Vagina (tissue), 2 donors: ENCODE data around the gene TBX18. TPM values are rescaled to one million over a fixed set of nuclear protein-coding genes. Genes with fewer than 3 reads are reported as not detected.

ENCODE experiments used
- DNase-seq, 2 donors: peaks; one replicate each; pipeline ENCODE4 v3.0.0-alpha.2; 2017; ENCODE audit errors: extremely low spot score in 2 of 2
- H3K27ac ChIP-seq: fragments of 200-600 bp; sonication (generic); one replicate; pipeline ENCODE4 v1.5.1; 2019
- H3K27me3 ChIP-seq: fragments of 200-600 bp; sonication (generic); one replicate; pipeline ENCODE4 v1.5.1; 2019
- H3K36me3 ChIP-seq, 2 donors: fragments of 200-600 bp; sonication (generic); one replicate each; pipeline ENCODE4 v1.5.1; 2017 to 2019
- H3K4me1 ChIP-seq: fragments of 200-600 bp; sonication (generic); one replicate; pipeline ENCODE4 v1.5.1; 2019
- H3K4me3 ChIP-seq, 2 donors: fragments of 200-600 bp; sonication (generic); 1 replicate in 1 of 2; 2 replicates in 1 of 2; pipeline ENCODE4 v1.5.1; 2016 to 2019
- H3K9me3 ChIP-seq: fragments of 200-600 bp; sonication (generic); one replicate; pipeline ENCODE4 v1.5.1; 2019
- POLR2A ChIP-seq, 2 donors: fragments of 450-650 bp; IDR thresholded peaks; one replicate each; pipeline ENCODE4 v1.6.1; 2017; ENCODE audit warnings: antibody characterized with exemption in 2 of 2, mild to moderate bottlenecking in 2 of 2, moderate library complexity in 2 of 2
- POLR2AphosphoS5 ChIP-seq, 2 donors: sonication (generic); formaldehyde crosslinking; IDR thresholded peaks; one replicate each; pipeline ENCODE4 v1.9.0; 2017; ENCODE audit warnings: antibody characterized with exemption in 2 of 2, mild to moderate bottlenecking in 2 of 2, low read depth in 1 of 2; ENCODE audit not compliant: insufficient read depth in 1 of 2
- intact Hi-C: fragments of 100-400 bp; cut with DNase I; formaldehyde crosslinking; loops from one replicate; pipeline ENCODE4 v1.15.1; 2023
- total RNA-seq: library from RNA; depleted of rRNA; stranded (reverse); fragments of >200 nt; gene quantifications from one replicate; pipeline ENCODE4 v1.2.3, GENCODE V29; 2016
- TF ChIP-seq, protein P1 (sequence below), 3 experiments: fragments of 450-650 bp in 2 of 3; fragments of 200-600 bp in 1 of 3; sonication (generic) in 1 of 3; IDR thresholded peaks; one replicate each; pipeline ENCODE4 v1.5.1; 2017 to 2019; ENCODE audit warnings: antibody characterized with exemption in 3 of 3, mild to moderate bottlenecking in 2 of 3, moderate library complexity in 2 of 3

TBX18 gene
- total RNA-seq, 1 donor from 2014 or later, result 9.8 TPM

DNA sequence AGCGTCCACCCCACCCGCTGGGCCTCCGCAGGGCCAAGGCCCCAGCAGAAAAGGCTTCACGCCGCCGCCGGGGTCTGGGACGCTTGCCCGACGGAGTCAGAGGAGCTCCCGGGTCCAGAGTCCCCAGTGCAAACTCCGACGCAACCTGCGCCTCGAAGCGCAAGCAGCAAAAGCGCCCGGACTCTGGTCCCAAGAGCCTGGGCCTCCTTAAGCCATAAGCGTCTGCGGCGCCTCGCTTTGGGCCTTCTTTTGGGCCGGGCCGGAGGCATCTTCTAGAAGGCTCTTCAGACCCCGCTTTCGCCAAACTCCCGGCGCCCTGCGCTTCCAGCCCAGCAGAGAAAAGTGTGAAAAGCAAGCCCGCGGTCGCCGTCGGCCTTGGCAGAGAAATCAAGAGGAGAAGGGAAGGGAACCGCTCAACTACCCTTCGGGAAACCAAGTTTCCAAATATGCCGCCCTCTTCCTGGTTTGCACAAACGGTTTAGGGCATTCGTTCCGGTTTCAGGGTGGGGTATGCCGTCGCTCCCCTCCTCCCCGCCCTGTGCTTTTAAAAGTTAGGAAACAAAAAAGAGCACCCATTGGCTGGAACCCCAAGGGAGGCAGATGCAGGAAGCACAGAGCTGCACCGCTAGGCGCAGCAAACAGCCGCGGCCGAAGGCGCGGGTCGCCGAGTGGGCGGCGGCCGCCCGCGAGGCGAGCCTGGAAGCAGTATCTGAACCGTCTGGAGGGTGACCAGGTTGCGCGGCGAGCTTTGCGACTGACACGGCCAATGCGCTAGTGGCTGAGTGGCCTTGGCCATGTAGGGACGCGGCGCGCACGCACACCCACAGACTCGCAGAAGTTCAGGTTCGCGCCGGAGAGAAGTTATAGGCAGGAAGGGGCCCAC lies 1.2 kb downstream of the TBX18 start:
- intact Hi-C loops, result loop anchor here (10.0 kb wide), 1 partner anchor 702 kb away; no protein-coding TSS in a partner anchor
- Histone ChIP-seq H3K4me1 (peaks cover 9% of the 10 kb centered on the region), H3K36me3 (no peaks in the 10 kb centered on the region), H3K9me3 (no peaks in the 10 kb centered on the region), H3K27me3 (peaks cover 19% of the 10 kb centered on the region), H3K4me3 (peak overlapping the region; percentile 47 to 55), H3K27ac (peak overlapping the region; percentile 78)
- no peak for DNase-seq
- no peak for TF ChIP-seq POLR2A (IDR thresholded peaks at IDR 0.05)
- TF ChIP-seq POLR2AphosphoS5 (IDR thresholded peaks at IDR 0.05; ENCODE audit: insufficient read depth in 1 of 2, low read depth in 1 of 2), result peak in 1 of 2 donors; percentile 75

DNA sequence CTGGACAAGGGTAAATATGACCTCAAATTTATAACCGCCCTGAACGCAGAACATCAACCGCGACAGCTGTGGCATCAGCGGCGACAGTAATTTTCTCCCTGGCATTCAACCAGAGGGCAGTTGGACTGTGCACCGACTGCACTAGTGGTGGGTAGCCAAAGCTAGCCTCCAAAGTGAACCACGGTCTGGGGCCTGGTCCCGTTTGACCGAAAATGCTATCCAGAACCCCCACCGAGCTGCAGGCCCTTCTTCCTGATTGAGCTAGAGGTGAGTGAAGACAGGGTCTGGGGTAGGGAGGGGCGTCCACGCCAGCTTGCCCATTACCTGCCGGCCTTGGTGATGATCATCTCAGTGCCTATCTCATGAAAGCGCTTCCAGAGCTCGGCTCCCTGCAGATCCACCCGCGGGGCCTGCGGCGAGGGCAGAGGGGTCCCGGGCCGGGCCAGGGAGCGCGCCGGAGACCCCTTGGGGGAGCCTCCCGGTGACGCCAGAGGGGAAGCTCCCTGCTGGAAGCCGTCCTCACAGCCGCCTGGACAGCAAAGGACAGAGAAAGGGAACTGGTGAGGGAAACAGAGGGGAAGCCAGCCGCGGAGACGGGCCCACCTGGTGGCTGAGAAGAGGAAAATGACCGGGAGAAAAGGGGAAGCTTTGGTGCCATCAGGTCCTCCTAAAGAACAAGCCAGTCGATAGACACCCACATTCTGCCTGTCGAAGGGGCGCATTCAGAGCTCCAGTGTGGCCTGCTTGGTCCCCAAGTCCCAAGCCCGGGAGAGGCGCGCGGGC lies 2.0 kb downstream of the TBX18 start:
- H3K4me3 ChIP-seq, result peak overlapping the region; percentile 47 to 55
- DNase-seq, result no peak
- peaks cover 18% of the 10 kb centered on the region for H3K27me3 ChIP-seq
- peaks cover 9% of the 10 kb centered on the region for H3K4me1 ChIP-seq
- TF ChIP-seq POLR2AphosphoS5 (IDR thresholded peaks at IDR 0.05; ENCODE audit: insufficient read depth in 1 of 2, low read depth in 1 of 2) (peak in 1 of 2 donors; percentile 6), POLR2A (IDR thresholded peaks at IDR 0.05) (no peak)
- TF ChIP-seq, protein P1, sequence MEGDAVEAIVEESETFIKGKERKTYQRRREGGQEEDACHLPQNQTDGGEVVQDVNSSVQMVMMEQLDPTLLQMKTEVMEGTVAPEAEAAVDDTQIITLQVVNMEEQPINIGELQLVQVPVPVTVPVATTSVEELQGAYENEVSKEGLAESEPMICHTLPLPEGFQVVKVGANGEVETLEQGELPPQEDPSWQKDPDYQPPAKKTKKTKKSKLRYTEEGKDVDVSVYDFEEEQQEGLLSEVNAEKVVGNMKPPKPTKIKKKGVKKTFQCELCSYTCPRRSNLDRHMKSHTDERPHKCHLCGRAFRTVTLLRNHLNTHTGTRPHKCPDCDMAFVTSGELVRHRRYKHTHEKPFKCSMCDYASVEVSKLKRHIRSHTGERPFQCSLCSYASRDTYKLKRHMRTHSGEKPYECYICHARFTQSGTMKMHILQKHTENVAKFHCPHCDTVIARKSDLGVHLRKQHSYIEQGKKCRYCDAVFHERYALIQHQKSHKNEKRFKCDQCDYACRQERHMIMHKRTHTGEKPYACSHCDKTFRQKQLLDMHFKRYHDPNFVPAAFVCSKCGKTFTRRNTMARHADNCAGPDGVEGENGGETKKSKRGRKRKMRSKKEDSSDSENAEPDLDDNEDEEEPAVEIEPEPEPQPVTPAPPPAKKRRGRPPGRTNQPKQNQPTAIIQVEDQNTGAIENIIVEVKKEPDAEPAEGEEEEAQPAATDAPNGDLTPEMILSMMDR (IDR thresholded peaks at IDR 0.05), result no peak
- intact Hi-C loops, result loop anchor here (10.0 kb wide), 1 partner anchor 702 kb away; no protein-coding TSS in a partner anchor
- H3K27ac ChIP-seq, result peak overlapping the region; percentile 78
- no peaks in the 10 kb centered on the region for H3K36me3 ChIP-seq
- H3K9me3 ChIP-seq, result no peaks in the 10 kb centered on the region

DNA sequence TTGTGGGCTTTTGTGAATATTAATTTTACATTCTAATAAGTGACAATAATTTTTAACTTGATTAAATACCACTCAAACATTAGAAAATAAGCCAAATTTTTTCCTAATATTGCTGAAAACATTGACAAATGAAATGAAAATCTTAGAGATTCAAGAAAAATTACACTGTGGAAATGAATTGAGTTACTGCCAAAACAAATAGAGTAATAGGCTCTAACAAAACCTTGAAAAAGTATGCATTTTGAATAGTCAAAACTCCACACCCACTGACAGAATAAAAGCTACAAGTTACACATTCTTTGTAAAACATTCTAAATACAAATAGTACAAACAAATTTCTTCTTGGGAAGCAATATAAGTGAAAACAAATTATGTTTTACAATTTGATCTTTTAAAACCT lies 5.9 kb downstream of the TBX18 start:
- no peak overlapping the region for H3K4me3 ChIP-seq
- H3K4me1 ChIP-seq, result peaks cover 2% of the 10 kb centered on the region
- TF ChIP-seq, protein P1 (IDR thresholded peaks at IDR 0.05), result no peak
- TF ChIP-seq POLR2A (IDR thresholded peaks at IDR 0.05), result no peak
- no peak for TF ChIP-seq POLR2AphosphoS5 (IDR thresholded peaks at IDR 0.05; ENCODE audit: insufficient read depth in 1 of 2, low read depth in 1 of 2)
- no peaks in the 10 kb centered on the region for H3K27me3 ChIP-seq
- intact Hi-C loops, result no loop called here
- no peaks in the 10 kb centered on the region for H3K9me3 ChIP-seq
- H3K27ac ChIP-seq, result no peak overlapping the region
- no peaks in the 10 kb centered on the region for H3K36me3 ChIP-seq
- no peak for DNase-seq

DNA sequence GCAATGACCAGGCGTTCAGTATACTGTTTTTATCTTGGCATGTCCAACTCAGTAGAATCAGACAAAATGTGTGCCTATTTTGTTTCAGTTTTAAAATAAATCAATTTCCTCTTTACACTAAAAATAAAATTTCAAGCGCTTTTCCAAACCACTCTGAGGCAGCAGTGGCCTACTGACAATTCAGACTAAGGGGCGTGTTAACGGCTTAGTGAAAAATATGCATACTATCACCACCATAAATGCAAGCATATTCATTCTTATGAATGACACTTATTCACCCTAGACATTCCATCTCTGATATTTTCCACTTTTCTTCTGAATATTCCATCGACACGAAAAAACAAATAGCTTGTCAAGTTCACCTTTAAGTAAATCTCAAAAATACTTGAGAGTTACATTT lies 7.5 kb downstream of the TBX18 start:
- no peak for DNase-seq
- H3K27me3 ChIP-seq, result no peaks in the 10 kb centered on the region
- no peaks in the 10 kb centered on the region for H3K36me3 ChIP-seq
- H3K4me3 ChIP-seq, result no peak overlapping the region
- intact Hi-C loops, result no loop called here
- TF ChIP-seq, protein P1 (IDR thresholded peaks at IDR 0.05), result no peak
- TF ChIP-seq POLR2A (IDR thresholded peaks at IDR 0.05), result no peak
- no peak for TF ChIP-seq POLR2AphosphoS5 (IDR thresholded peaks at IDR 0.05; ENCODE audit: insufficient read depth in 1 of 2, low read depth in 1 of 2)
- H3K9me3 ChIP-seq, result no peaks in the 10 kb centered on the region
- no peak overlapping the region for H3K27ac ChIP-seq
- no peaks in the 10 kb centered on the region for H3K4me1 ChIP-seq

DNA sequence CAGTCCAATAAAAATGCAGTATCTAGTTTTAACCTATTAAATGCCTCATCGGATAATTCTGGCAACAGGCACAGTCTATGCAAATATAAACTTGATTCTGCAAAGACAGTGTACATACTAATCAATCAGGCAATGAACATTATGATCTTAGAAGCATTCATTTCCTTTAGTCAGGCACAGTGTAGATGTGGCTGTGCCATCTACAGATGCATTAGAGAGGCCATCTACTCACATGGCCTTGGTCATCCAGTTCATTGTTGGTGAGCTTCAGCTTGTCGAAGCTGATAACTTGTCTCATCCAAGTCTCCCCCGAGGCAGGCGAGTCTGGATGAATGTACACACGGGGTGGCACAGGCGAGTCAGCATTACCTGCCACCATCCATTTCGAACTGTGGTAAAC lies 7.9 kb downstream of the TBX18 start:
- DNase-seq, result no peak
- H3K9me3 ChIP-seq, result no peaks in the 10 kb centered on the region
- no peak overlapping the region for H3K27ac ChIP-seq
- no peaks in the 10 kb centered on the region for H3K27me3 ChIP-seq
- no peak overlapping the region for H3K4me3 ChIP-seq
- intact Hi-C loops, result no loop called here
- no peaks in the 10 kb centered on the region for H3K4me1 ChIP-seq
- H3K36me3 ChIP-seq, result no peaks in the 10 kb centered on the region
- no peak for TF ChIP-seq POLR2A (IDR thresholded peaks at IDR 0.05)
- TF ChIP-seq, protein P1 (IDR thresholded peaks at IDR 0.05), result no peak
- TF ChIP-seq POLR2AphosphoS5 (IDR thresholded peaks at IDR 0.05; ENCODE audit: insufficient read depth in 1 of 2, low read depth in 1 of 2), result no peak
